AG09319 (cell line): ENCODE measurements around the gene NRP2.

Experiments
- DNase-seq: peaks from one replicate; pipeline ENCODE4 v3.0.0-alpha.2; 2010; ENCODE audit warnings: low read depth; ENCODE audit errors: extremely low read depth
- TF ChIP-seq, protein P1 (sequence below): IDR thresholded peaks from 2 replicates; pipeline ENCODE4 v1.5.1; 2011; ENCODE audit warnings: low read depth, mild to moderate bottlenecking, inconsistent platforms, low read length, moderate library complexity

The NRP2 gene, protein sequence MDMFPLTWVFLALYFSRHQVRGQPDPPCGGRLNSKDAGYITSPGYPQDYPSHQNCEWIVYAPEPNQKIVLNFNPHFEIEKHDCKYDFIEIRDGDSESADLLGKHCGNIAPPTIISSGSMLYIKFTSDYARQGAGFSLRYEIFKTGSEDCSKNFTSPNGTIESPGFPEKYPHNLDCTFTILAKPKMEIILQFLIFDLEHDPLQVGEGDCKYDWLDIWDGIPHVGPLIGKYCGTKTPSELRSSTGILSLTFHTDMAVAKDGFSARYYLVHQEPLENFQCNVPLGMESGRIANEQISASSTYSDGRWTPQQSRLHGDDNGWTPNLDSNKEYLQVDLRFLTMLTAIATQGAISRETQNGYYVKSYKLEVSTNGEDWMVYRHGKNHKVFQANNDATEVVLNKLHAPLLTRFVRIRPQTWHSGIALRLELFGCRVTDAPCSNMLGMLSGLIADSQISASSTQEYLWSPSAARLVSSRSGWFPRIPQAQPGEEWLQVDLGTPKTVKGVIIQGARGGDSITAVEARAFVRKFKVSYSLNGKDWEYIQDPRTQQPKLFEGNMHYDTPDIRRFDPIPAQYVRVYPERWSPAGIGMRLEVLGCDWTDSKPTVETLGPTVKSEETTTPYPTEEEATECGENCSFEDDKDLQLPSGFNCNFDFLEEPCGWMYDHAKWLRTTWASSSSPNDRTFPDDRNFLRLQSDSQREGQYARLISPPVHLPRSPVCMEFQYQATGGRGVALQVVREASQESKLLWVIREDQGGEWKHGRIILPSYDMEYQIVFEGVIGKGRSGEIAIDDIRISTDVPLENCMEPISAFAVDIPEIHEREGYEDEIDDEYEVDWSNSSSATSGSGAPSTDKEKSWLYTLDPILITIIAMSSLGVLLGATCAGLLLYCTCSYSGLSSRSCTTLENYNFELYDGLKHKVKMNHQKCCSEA

DNA sequence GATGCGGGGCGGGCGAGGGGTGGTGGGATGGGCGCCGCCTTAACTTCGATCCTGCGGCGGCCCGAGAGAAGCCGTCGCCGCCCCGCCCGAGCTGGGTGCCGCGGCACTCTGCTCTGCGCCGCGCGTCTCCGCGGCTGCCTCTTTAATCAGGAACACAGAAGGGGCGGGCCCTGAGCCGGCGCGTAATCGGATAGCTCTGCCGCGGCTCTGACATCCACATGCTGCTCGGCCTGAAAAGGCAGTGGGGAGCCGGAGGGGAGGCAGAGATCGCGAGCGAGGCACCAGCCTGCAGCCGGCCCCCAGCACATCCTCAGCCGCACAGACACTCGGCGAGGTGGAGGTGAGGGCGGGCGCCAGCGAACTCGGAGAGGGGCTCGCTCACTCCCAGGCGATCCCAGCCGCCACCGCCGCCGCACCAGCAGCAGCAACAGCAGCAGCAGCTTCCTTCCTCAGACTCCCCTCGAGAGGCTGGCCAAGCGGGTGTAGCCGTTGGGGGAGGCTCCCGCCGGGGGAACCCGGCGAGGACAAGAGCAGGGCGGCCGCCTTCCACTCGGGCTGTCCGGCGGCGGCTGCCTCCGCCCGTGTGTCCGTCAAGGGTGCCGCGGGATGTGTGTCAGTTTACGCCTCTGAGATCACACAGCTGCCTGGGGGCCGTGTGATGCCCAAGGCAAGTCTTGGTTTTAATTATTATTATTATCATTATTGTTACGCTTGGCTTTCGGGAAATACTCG lies at the start of gene NRP2:
NRP2 (plus strand) TSS at position 263 of the 732 bp plus-strand sequence. CDS start 790 bp downstream, outside the sequence.
- DNase-seq = no peak
- TF ChIP-seq, protein P1, sequence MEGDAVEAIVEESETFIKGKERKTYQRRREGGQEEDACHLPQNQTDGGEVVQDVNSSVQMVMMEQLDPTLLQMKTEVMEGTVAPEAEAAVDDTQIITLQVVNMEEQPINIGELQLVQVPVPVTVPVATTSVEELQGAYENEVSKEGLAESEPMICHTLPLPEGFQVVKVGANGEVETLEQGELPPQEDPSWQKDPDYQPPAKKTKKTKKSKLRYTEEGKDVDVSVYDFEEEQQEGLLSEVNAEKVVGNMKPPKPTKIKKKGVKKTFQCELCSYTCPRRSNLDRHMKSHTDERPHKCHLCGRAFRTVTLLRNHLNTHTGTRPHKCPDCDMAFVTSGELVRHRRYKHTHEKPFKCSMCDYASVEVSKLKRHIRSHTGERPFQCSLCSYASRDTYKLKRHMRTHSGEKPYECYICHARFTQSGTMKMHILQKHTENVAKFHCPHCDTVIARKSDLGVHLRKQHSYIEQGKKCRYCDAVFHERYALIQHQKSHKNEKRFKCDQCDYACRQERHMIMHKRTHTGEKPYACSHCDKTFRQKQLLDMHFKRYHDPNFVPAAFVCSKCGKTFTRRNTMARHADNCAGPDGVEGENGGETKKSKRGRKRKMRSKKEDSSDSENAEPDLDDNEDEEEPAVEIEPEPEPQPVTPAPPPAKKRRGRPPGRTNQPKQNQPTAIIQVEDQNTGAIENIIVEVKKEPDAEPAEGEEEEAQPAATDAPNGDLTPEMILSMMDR = no peak

DNA sequence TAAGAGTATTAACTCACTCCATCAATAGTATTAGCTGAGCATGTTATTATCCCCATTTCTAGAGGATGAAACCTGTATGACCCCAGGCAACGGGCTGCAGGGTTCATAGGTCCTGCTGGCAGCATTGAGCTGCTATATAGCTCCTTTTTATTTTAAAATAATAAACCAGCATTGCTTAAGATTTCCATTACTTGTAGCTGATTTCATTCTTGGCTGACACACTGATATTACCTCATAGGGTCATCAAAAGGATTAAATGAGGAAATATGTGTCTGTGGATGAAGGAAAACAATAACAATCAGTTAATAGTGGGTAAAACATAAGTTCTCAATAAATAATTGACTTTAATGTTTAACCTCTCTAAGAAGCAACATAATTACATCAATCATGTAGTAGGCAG lies 48.3 kb upstream of the NRP2 start:
- TF ChIP-seq, protein P1 = no peak
- no peak for DNase-seq

DNA sequence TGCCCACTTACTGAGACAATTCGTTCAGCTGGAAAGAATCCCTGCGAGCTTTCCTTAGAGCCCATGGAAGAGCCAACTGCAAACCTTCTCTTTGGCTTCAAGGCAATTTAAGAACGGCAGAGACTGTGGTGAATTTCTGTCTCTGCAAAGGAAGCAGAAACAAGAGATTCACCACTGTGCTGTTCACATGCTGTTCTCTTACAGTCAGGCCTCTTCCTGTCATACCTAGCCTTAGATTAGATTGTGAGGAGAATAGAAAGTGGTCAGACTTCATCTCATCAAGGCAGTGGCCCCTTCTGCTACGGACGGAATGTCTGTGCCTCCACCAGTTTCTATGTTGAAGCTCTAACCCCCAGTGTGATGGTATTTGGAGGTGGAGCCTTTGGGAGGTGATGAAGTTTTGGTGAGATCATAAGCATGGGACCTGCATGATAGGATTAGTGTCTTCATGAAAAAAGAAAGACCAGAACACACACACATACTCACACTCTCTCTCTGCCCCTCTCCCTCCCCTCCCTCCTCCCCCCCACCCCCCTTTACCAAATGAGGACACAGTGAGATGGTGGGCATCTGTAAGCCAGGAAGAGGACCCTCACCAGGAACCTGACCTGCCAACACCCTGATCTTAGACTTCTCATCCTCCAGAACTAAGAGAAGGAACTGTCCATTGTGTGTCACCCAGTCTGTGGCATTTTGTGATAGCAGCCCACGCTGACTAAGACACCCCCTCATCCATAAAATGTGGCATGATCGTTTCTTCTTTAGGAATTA lies 45.6 kb upstream of the NRP2 start:
- TF ChIP-seq, protein P1 = no peak
- DNase-seq = no peak

DNA sequence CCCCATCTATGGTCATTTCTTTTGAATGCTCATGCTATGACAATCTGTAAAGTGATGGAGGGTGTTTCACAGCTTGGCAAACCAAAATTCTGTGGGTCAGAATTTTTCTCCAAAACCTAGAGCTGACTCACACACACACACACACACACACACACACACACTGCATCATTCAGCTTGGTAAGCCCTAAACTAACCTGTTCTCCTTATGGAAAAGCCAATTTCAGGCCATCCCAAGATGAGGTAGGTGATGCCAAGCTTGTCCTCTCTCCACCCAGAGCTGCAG lies 45.0 kb upstream of the NRP2 start:
- TF ChIP-seq, protein P1 = no peak
- no peak for DNase-seq

DNA sequence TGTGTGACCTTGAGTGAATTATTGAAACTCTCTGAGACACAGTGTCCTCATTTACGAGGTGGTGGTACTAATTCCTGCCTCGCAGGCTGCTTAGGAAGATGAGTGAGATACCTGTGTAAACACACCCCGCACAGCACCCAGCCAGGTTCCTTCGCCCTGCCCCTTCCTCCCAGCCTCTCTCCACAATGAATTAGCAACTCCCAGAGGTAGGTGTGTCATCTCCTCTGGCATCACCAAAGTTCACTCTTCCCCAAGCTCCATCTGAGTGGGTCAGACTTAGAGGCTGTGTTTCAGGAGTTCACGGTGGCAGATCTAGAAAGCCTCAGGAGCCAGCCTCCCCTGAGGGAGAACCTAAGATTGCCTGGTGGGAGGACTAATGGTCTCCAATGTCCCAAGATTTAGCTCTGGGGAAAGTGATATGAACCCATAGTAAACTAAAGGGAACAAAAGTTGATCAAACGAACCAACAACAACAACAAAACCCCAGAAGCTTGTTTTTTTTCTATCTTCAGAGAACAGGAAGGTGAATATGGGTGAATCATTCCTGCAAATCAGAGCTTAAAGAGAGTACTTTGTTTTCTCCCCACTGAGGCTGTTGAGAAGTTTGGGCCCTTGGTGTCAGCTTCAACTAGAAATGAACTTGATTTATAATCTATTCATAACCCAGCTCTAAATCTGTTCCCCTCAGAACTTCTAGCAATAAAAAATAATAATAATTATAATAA lies 44.4 kb upstream of the NRP2 start:
- DNase-seq = no peak
- TF ChIP-seq, protein P1 = no peak

DNA sequence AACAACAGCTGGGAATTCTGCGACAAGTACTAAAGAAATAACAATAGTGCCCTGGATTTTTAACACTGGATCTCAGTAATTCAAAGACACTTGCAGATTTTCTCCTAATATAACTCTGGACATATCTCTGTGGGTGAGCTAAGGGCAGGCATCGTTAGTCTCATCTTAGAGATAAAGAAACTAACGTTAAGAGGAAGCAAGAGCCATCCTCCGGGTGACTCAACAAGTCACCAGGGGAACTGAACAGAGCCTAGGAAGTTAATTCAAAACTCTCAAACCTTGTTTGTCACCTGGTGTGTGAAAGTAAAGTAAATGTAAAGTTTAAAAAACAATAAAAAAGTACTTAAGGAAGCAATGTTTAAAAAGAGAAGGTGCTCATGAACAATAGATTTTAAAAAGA lies 41.6 kb upstream of the NRP2 start:
- TF ChIP-seq, protein P1 = no peak
- no peak for DNase-seq
